Caco-2 (cell line): ENCODE data around the gene ZNF862. TPM values are rescaled to one million over a fixed set of nuclear protein-coding genes. Genes with fewer than 3 reads are reported as not detected.
A peak's percentile ranks its signal among the peaks of the same experiment; 100 is the strongest.

Experiments
- BruUV-seq: library from RNA; stranded (reverse); fragments of 400-500 nt; replicated peaks from 2 replicates; lab custom pipeline; 2021; lab: Mats Ljungman, UMichigan
- CTCF ChIA-PET: fragments of 300-600 bp; sonication (Branson Sonifier 250); formaldehyde crosslinking; loops from one replicate; lab custom pipeline; 2022; ENCODE audit warnings: antibody characterized with exemption; lab: Charles Lee
- POLR2A ChIA-PET: fragments of 300-600 bp; sonication (Branson Sonifier 250); formaldehyde crosslinking; loops from one replicate; lab custom pipeline; 2022; ENCODE audit warnings: antibody characterized with exemption; lab: Charles Lee
- DNase-seq, 2 experiments: peaks; one replicate each; pipeline versions ENCODE4 v3.0.0 to v3.0.0-alpha.2; 2020 to 2022
- H3K27me3 ChIP-seq: replicated peaks from 2 replicates; pipeline ENCODE4 v1.6.0; 2011; ENCODE audit warnings: low read length; ENCODE audit not compliant: control insufficient read depth, insufficient read depth
- H3K36me3 ChIP-seq: 2 replicates; pipeline ENCODE4 v1.5.1; 2011; ENCODE audit warnings: low read length; ENCODE audit not compliant: control insufficient read depth, insufficient read depth
- H3K4me1 ChIP-seq: fragments of 250-450 bp; sonication (Bioruptor Pico); 2 replicates; pipeline ENCODE4 v1.5.1; 2020; ENCODE audit warnings: mild to moderate bottlenecking
- H3K4me3 ChIP-seq: 2 replicates; pipeline ENCODE4 v1.5.1; 2011; ENCODE audit warnings: low read depth, mild to moderate bottlenecking, control low read depth, low read length
- H3K9me3 ChIP-seq: fragments of 250-450 bp; sonication (Bioruptor Pico); 2 replicates; pipeline ENCODE4 v1.5.1; 2020; ENCODE audit warnings: mild to moderate bottlenecking, moderate library complexity
- H3K27ac Mint-ChIP-seq: one replicate; pipeline ENCODE4 v1.8.0; 2022; ENCODE audit warnings: mixed read lengths; ENCODE audit not compliant: unreplicated experiment
- H3K27me3 Mint-ChIP-seq: one replicate; pipeline ENCODE4 v1.8.0; 2022; ENCODE audit warnings: mixed read lengths; ENCODE audit not compliant: insufficient read depth, unreplicated experiment
- H3K36me3 Mint-ChIP-seq: one replicate; pipeline ENCODE4 v1.8.0; 2022; ENCODE audit warnings: mild to moderate bottlenecking, mixed read lengths; ENCODE audit not compliant: insufficient read depth, unreplicated experiment
- H3K4me1 Mint-ChIP-seq: one replicate; pipeline ENCODE4 v1.8.0; 2022; ENCODE audit warnings: low read depth, mixed read lengths; ENCODE audit not compliant: unreplicated experiment
- H3K4me3 Mint-ChIP-seq: one replicate; pipeline ENCODE4 v1.8.0; 2022; ENCODE audit warnings: mild to moderate bottlenecking, moderate library complexity, mixed read lengths; ENCODE audit not compliant: unreplicated experiment
- H3K9me3 Mint-ChIP-seq: one replicate; pipeline ENCODE4 v1.8.0; 2022; ENCODE audit warnings: mixed read lengths; ENCODE audit not compliant: unreplicated experiment
- CTCF ChIP-seq, 2 experiments: fragments of 200-600 bp in 1 of 2; IDR thresholded peaks; 1 replicate in 1 of 2; 2 replicates in 1 of 2; pipeline versions ENCODE4 v1.5.1 to v1.8.0; 2011 to 2022; ENCODE audit warnings: antibody characterized with exemption in 1 of 2, control low read depth in 1 of 2, inconsistent platforms in 1 of 2, low read depth in 1 of 2, low read length in 1 of 2, mild to moderate bottlenecking in 1 of 2, moderate library complexity in 1 of 2; ENCODE audit not compliant: insufficient read depth in 1 of 2, severe bottlenecking in 1 of 2, unreplicated experiment in 1 of 2
- intact Hi-C: fragments of 100-400 bp; cut with micrococcal nuclease; formaldehyde crosslinking; loops from one replicate; pipeline ENCODE4 v1.10.0; 2022; ENCODE audit not compliant: unreplicated experiment
- total RNA-seq: library from RNA; stranded (reverse); gene quantifications from 2 replicates; pipeline ENCODE4 v1.2.3, GENCODE V29; 2022

ZNF862 gene
- total RNA-seq, 1 experiment from 2014 or later: 3.5 TPM

- no peaks in the 10 kb centered on the region for H3K27me3 Mint-ChIP-seq
- BruUV-seq: no TSS peak
- H3K27me3 ChIP-seq: no peaks in the 10 kb centered on the region
Measured at GRCh38 chr7:149819961-149820340, 18.2 kb upstream of the ZNF862 start.

DNA sequence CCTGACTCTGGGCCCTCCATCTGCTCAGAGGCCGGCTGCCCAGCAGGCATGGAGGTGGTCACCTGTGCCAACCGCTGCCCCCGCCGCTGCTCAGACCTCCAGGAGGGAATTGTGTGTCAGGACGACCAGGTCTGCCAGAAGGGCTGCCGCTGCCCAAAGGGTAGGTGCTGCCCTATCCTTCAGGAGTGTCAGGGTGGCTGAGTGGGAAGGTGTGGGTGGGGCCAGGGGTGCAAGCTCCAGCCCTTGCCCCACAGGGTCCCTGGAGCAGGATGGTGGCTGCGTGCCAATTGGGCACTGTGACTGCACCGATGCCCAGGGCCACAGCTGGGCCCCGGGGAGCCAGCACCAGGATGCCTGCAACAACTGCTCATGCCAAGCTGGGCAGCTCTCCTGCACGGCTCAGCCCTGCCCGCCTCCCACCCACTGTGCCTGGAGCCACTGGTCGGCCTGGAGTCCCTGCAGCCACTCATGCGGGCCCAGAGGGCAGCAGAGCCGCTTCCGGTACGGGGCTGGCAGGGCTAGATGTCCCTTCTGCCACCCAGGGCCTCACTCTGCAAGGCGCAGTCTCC is 17.5 kb upstream of the ZNF862 start:
- TF ChIP-seq CTCF (IDR thresholded peaks at IDR 0.05; ENCODE audit: insufficient read depth in 1 of 2, low read depth in 1 of 2, low read length in 1 of 2, severe bottlenecking in 1 of 2, unreplicated experiment in 1 of 2): no peak
- POLR2A ChIA-PET: no interaction called here
- BruUV-seq: no TSS peak
- Mint-ChIP-seq H3K4me1 (peaks cover 9% of the 10 kb centered on the region), H3K9me3 (no peaks in the 10 kb centered on the region), H3K4me3 (no peak overlapping the region), H3K27ac (no peak overlapping the region), H3K27me3 (no peaks in the 10 kb centered on the region), H3K36me3 (no peaks in the 10 kb centered on the region)
- no peak overlapping the region for H3K4me3 ChIP-seq
- H3K27me3 ChIP-seq: no peaks in the 10 kb centered on the region
- H3K4me1 ChIP-seq: peaks cover 16% of the 10 kb centered on the region
- no peaks in the 10 kb centered on the region for H3K9me3 ChIP-seq
- no peak for DNase-seq
- CTCF ChIA-PET: no interaction called here
- intact Hi-C loops: no loop called here
- H3K36me3 ChIP-seq: no peaks in the 10 kb centered on the region

More at GRCh38 chr7:149819961-149820340, 18.2 kb upstream of the ZNF862 start:
- Histone ChIP-seq H3K9me3 (no peaks in the 10 kb centered on the region), H3K4me3 (no peak overlapping the region), H3K36me3 (no peaks in the 10 kb centered on the region), H3K4me1 (peaks cover 16% of the 10 kb centered on the region)
- no peak for TF ChIP-seq CTCF (IDR thresholded peaks at IDR 0.05; ENCODE audit: insufficient read depth in 1 of 2, low read depth in 1 of 2, low read length in 1 of 2, severe bottlenecking in 1 of 2, unreplicated experiment in 1 of 2)
- POLR2A ChIA-PET: no interaction called here
- CTCF ChIA-PET: no interaction called here
- Mint-ChIP-seq H3K36me3 (no peaks in the 10 kb centered on the region), H3K27ac (no peak overlapping the region), H3K4me1 (peaks cover 9% of the 10 kb centered on the region), H3K4me3 (no peak overlapping the region), H3K9me3 (no peaks in the 10 kb centered on the region)
- intact Hi-C loops: no loop called here
- no peak for DNase-seq

GRCh38 chr7:149821191-149822148 is 16.7 kb upstream of the ZNF862 start:
- Histone ChIP-seq H3K4me1 (peaks cover 16% of the 10 kb centered on the region), H3K4me3 (peak overlapping the region; percentile 11; the same call in 1 of the 2 replicates), H3K36me3 (no peaks in the 10 kb centered on the region), H3K27me3 (no peaks in the 10 kb centered on the region), H3K9me3 (no peaks in the 10 kb centered on the region)
- no peaks in the 10 kb centered on the region for H3K9me3 Mint-ChIP-seq
- ChIA-PET CTCF (no interaction called here), POLR2A (no interaction called here)
- no TSS peak for BruUV-seq
- DNase-seq: peak; percentile 55 to 70
- H3K4me1 Mint-ChIP-seq: peaks cover 9% of the 10 kb centered on the region
- intact Hi-C loops: no loop called here
- no peaks in the 10 kb centered on the region for H3K27me3 Mint-ChIP-seq
- TF ChIP-seq CTCF (IDR thresholded peaks at IDR 0.05; ENCODE audit: insufficient read depth in 1 of 2, low read depth in 1 of 2, low read length in 1 of 2, severe bottlenecking in 1 of 2, unreplicated experiment in 1 of 2): no peak
- peak overlapping the region; percentile 50 for H3K4me3 Mint-ChIP-seq
- H3K27ac Mint-ChIP-seq: peak overlapping the region; percentile 82
- H3K36me3 Mint-ChIP-seq: no peaks in the 10 kb centered on the region
